HCT116 (cell line): ENCODE measurements around the gene ELOB. TPM values are rescaled to one million over a fixed set of nuclear protein-coding genes. Genes with fewer than 3 reads are reported as not detected.

Source experiments
- ATAC-seq: fragments of 200-7000 bp; cut with Tn5 transposase; 2 replicates; pipeline ENCODE4 v1.9.1; 2020; ENCODE audit warnings: mild to moderate bottlenecking, moderate library complexity
- BruUV-seq: library from RNA; stranded (reverse); fragments of 400-500 nt; replicated peaks from 2 replicates; lab custom pipeline; 2021; lab: Mats Ljungman, UMichigan
- CTCF ChIA-PET: fragments of 300-600 bp; sonication (Branson Sonifier 250); formaldehyde crosslinking; loops from one replicate; lab custom pipeline; 2021; ENCODE audit warnings: antibody characterized with exemption; lab: Charles Lee
- POLR2A ChIA-PET: fragments of 300-600, 350-600 bp; sonication (Branson Sonifier 250); formaldehyde crosslinking; loops from one replicate; lab custom pipeline; 2021; ENCODE audit warnings: antibody characterized with exemption; lab: Charles Lee
- RAD21 ChIA-PET, 2 experiments: fragments of 300-600 bp; sonication (Branson Sonifier 250); formaldehyde crosslinking; loops; one replicate each; lab custom pipeline; 2023; ENCODE audit warnings: low total read pairs in 2 of 2; ENCODE audit not compliant: uncharacterized antibody in 2 of 2, unreplicated experiment in 2 of 2, low non-redundant PET in 1 of 2; lab: Charles Lee
- DNase-seq: peaks from one replicate; pipeline ENCODE4 v3.0.0-alpha.2; 2010; ENCODE audit warnings: low read depth, low spot score
- H2AFZ ChIP-seq: fragments of 200-600 bp; shearing (Covaris generic), sonication (generic); 2 replicates; pipeline ENCODE4 v1.6.1; 2017; ENCODE audit warnings: low read depth, mixed run types, mixed read lengths, antibody characterized with exemption, low read length; ENCODE audit not compliant: poor library complexity, severe bottlenecking
- H3K27ac ChIP-seq: 2 replicates; pipeline ENCODE4 v1.5.1; 2012; ENCODE audit warnings: low read depth, low read length
- H3K27me3 ChIP-seq: fragments of 200-600 bp; sonication (generic); 2 replicates; pipeline ENCODE4 v1.6.1; 2016; ENCODE audit warnings: mixed run types, low read length, mixed read lengths; ENCODE audit not compliant: insufficient read depth
- H3K36me3 ChIP-seq, 2 experiments: fragments of 200-500 bp in 1 of 2; fragments of 200-600 bp in 1 of 2; sonication (Bioruptor generic) in 1 of 2; sonication (generic) in 1 of 2; 2 replicates each; pipeline versions ENCODE4 v1.5.1 to v1.6.1; 2014 to 2016; ENCODE audit warnings: low read length in 2 of 2, inconsistent platforms in 1 of 2, mixed read lengths in 1 of 2, mixed run types in 1 of 2; ENCODE audit not compliant: insufficient read depth in 2 of 2, control insufficient read depth in 1 of 2
- H3K4me1 ChIP-seq, 2 experiments: fragments of 200-600 bp in 1 of 2; sonication (generic) in 1 of 2; 2 replicates each; pipeline versions ENCODE4 v1.5.1 to v1.6.1; 2012 to 2017; ENCODE audit warnings: low read length in 2 of 2, inconsistent platforms in 1 of 2, mild to moderate bottlenecking in 1 of 2, mixed read lengths in 1 of 2, mixed run types in 1 of 2, moderate library complexity in 1 of 2; ENCODE audit not compliant: insufficient read depth in 2 of 2, control insufficient read depth in 1 of 2
- H3K4me2 ChIP-seq: fragments of 200-600 bp; sonication (generic); 2 replicates; pipeline ENCODE4 v1.6.1; 2017; ENCODE audit warnings: mixed run types, low read length, mixed read lengths
- H3K4me3 ChIP-seq, 2 experiments: fragments of 200-600 bp in 1 of 2; sonication (generic) in 1 of 2; replicated peaks in 1 of 2; 2 replicates each; pipeline ENCODE4 v1.5.1; 2011 to 2016; ENCODE audit warnings: low read length in 2 of 2, control low read depth in 1 of 2, low read depth in 1 of 2, mild to moderate bottlenecking in 1 of 2, mixed read lengths in 1 of 2, mixed run types in 1 of 2
- H3K79me2 ChIP-seq: fragments of 200-600 bp; sonication (generic); 2 replicates; pipeline ENCODE4 v1.6.1; 2017; ENCODE audit warnings: mild to moderate bottlenecking, mixed run types, low read length, moderate library complexity, mixed read lengths; ENCODE audit not compliant: insufficient read depth
- H3K9ac ChIP-seq: fragments of 200-600 bp; sonication (generic); 2 replicates; pipeline ENCODE4 v1.6.1; 2016; ENCODE audit warnings: low read length, mixed read lengths
- H3K9me2 ChIP-seq: fragments of 200-600 bp; sonication (generic), shearing (Covaris generic); 2 replicates; pipeline ENCODE4 v1.6.1; 2017; ENCODE audit warnings: mixed run types, mild to moderate bottlenecking, moderate library complexity; ENCODE audit not compliant: insufficient read depth
- H3K9me3 ChIP-seq, 2 experiments: fragments of 200-500 bp in 1 of 2; fragments of 200-600 bp in 1 of 2; sonication (Bioruptor generic) in 1 of 2; sonication (generic) in 1 of 2; 2 replicates each; pipeline ENCODE4 v1.6.1; 2014 to 2017; ENCODE audit warnings: low read length in 2 of 2, mixed read lengths in 2 of 2, inconsistent platforms in 1 of 2, low read depth in 1 of 2, mild to moderate bottlenecking in 1 of 2, mixed run types in 1 of 2, moderate library complexity in 1 of 2; ENCODE audit not compliant: control insufficient read depth in 1 of 2, insufficient read depth in 1 of 2
- H4K20me1 ChIP-seq: fragments of 200-600 bp; sonication (generic), shearing (Covaris generic); 2 replicates; pipeline ENCODE4 v1.6.1; 2017; ENCODE audit warnings: mixed run types, mild to moderate bottlenecking, moderate library complexity; ENCODE audit not compliant: insufficient read depth
- ATF3 ChIP-seq: IDR thresholded peaks from 2 replicates; pipeline ENCODE4 v1.6.1; 2012
- EZH2 ChIP-seq: fragments of 200-600 bp; sonication (generic); IDR thresholded peaks from 2 replicates; pipeline ENCODE4 v1.6.1; 2017; ENCODE audit warnings: antibody characterized with exemption, mixed run types
- FOSL1 ChIP-seq: IDR thresholded peaks from 2 replicates; pipeline ENCODE4 v1.6.1; 2012; ENCODE audit warnings: low read depth
- JUND ChIP-seq: IDR thresholded peaks from 2 replicates; pipeline ENCODE4 v1.6.1; 2012
- MAX ChIP-seq: IDR thresholded peaks from 2 replicates; pipeline ENCODE4 v1.6.1; 2012
- POLR2A ChIP-seq: IDR thresholded peaks from 2 replicates; pipeline ENCODE4 v1.7.0; 2011; ENCODE audit warnings: borderline replicate concordance; ENCODE audit not compliant: insufficient read depth, insufficient read length; ENCODE audit errors: extremely low read depth
- SRF ChIP-seq: IDR thresholded peaks from 2 replicates; pipeline ENCODE4 v1.6.1; 2012; ENCODE audit warnings: low read depth
- TCF7L2 ChIP-seq: IDR thresholded peaks from 2 replicates; pipeline ENCODE4 v1.7.0; 2011; ENCODE audit warnings: borderline replicate concordance, inconsistent platforms; ENCODE audit not compliant: insufficient read depth, insufficient read length; ENCODE audit errors: extremely low read depth
- YY1 ChIP-seq: IDR thresholded peaks from 2 replicates; pipeline ENCODE4 v1.6.1; 2011; ENCODE audit warnings: low read length, low read depth, moderate library complexity, mild to moderate bottlenecking; ENCODE audit not compliant: insufficient replicate concordance; ENCODE audit errors: extremely low read depth
- ZBTB33 ChIP-seq: IDR thresholded peaks from 2 replicates; pipeline ENCODE4 v1.6.1; 2011; ENCODE audit warnings: mild to moderate bottlenecking, low read length, moderate library complexity; ENCODE audit not compliant: insufficient replicate concordance; ENCODE audit errors: extremely low read depth
- ZFX ChIP-seq: fragments of 450-650 bp; IDR thresholded peaks from 2 replicates; pipeline ENCODE4 v1.6.1; 2017
- ZNF274 ChIP-seq: fragments of 200-500 bp; sonication (Bioruptor generic); IDR thresholded peaks from 2 replicates; pipeline ENCODE4 v1.6.1; 2014; ENCODE audit warnings: mild to moderate bottlenecking, low read depth, low read length, inconsistent platforms
- intact Hi-C: fragments of 100-400 bp; cut with micrococcal nuclease; formaldehyde crosslinking; loops from 2 replicates; pipeline ENCODE4 v1.10.0; 2022
- total RNA-seq: library from RNA; stranded (reverse); gene quantifications from one replicate; pipeline ENCODE4 v1.2.1, GENCODE V29; 2021; ENCODE audit not compliant: unreplicated experiment

The ELOB gene
- total RNA-seq, 1 experiment from 2014 or later, result 239 TPM

GRCh38 chr16:2749936-2750335 lies 27.1 kb downstream of the ELOB start:
- BruUV-seq, result no TSS peak
- Histone ChIP-seq H3K36me3 (peaks cover 0 to 7% of the 10 kb centered on the region in 2 experiments; a peak in 2 of 4 replicates), H3K79me2 (peaks cover 38% of the 10 kb centered on the region), H3K27me3 (no peaks in the 10 kb centered on the region), H3K9me2 (no peaks in the 10 kb centered on the region), H2AFZ (no peak overlapping the region), H4K20me1 (peaks cover 13% of the 10 kb centered on the region; the same call in 1 of the 2 replicates), H3K9ac (no peak overlapping the region), H3K4me2 (no peak overlapping the region), H3K4me3 (no peak overlapping the region), H3K4me1 (peaks cover 18 to 30% of the 10 kb centered on the region in 2 experiments), H3K27ac (no peak overlapping the region), H3K9me3 (no peaks in the 10 kb centered on the region)
- ATAC-seq (no peak), DNase-seq (no peak)
- ChIA-PET CTCF (no interaction called here), POLR2A (no interaction called here), RAD21 (no interaction called here)
- no peak for TF ChIP-seq TCF7L2
- no peak for TF ChIP-seq FOSL1
- TF ChIP-seq POLR2A, result no peak
- TF ChIP-seq ZBTB33, result no peak
- TF ChIP-seq ATF3, result no peak
- TF ChIP-seq SRF, result no peak
- no peak for TF ChIP-seq JUND
- TF ChIP-seq ZFX, result no peak
- TF ChIP-seq EZH2, result no peak
- intact Hi-C loops, result no loop called here

- no peak overlapping the region for H3K4me3 ChIP-seq
- no peaks in the 10 kb centered on the region for H3K9me3 ChIP-seq
- ChIA-PET RAD21 (no interaction called here), POLR2A (no interaction called here), CTCF (no interaction called here)
- peaks cover 14 to 26% of the 10 kb centered on the region in 2 experiments for H3K4me1 ChIP-seq
- H3K9me2 ChIP-seq, result no peaks in the 10 kb centered on the region
- peaks cover 33% of the 10 kb centered on the region for H3K79me2 ChIP-seq
- H2AFZ ChIP-seq, result no peak overlapping the region
- no TSS peak for BruUV-seq
- H3K27ac ChIP-seq, result no peak overlapping the region
- H3K4me2 ChIP-seq, result no peak overlapping the region
- intact Hi-C loops, result no loop called here
- H3K9ac ChIP-seq, result no peak overlapping the region
- H4K20me1 ChIP-seq, result peaks cover 9% of the 10 kb centered on the region; the same call in 1 of the 2 replicates
- no peaks in the 10 kb centered on the region for H3K27me3 ChIP-seq
- no peak for ATAC-seq
- H3K36me3 ChIP-seq, result peaks cover 0 to 3% of the 10 kb centered on the region in 2 experiments; a peak in 2 of 4 replicates
- DNase-seq, result no peak
- TF ChIP-seq MAX, result no peak
- no peak for TF ChIP-seq EZH2
- TF ChIP-seq SRF, result no peak
- no peak for TF ChIP-seq ZNF274
- TF ChIP-seq YY1, result no peak
- TF ChIP-seq ZBTB33, result no peak
Observed at GRCh38 chr16:2749476-2749875, 27.6 kb downstream of the ELOB start.
